HepG2 (cell line): ENCODE results near the gene SHC1. TPM values are rescaled to one million over a fixed set of nuclear protein-coding genes. Genes with fewer than 3 reads are reported as not detected.

Experiments
- HMG20B ChIP-seq: conservative IDR thresholded peaks from 2 replicates; pipeline ENCODE4 v1.6.1; 2016; ENCODE audit warnings: missing genetic modification reagents, missing compliant biosample characterization
- MYNN ChIP-seq: sonication (generic); formaldehyde crosslinking; IDR thresholded peaks from 2 replicates; pipeline ENCODE4 v1.4.0; 2020; ENCODE audit warnings: mild to moderate bottlenecking, low read depth, missing genetic modification reagents
- NCOR1 ChIP-seq: fragments of 200-600 bp; sonication (generic); IDR thresholded peaks from 2 replicates; pipeline ENCODE4 v1.7.0; 2017; ENCODE audit warnings: antibody characterized with exemption, low read length, borderline replicate concordance
- NONO ChIP-seq, 2 experiments: fragments of 450-650 bp in 1 of 2; sonication (generic) in 1 of 2; formaldehyde crosslinking in 1 of 2; IDR thresholded peaks in 1 of 2; conservative IDR thresholded peaks in 1 of 2; 2 replicates each; pipeline versions ENCODE4 v1.6.1 to v1.8.0; 2017 to 2022; ENCODE audit warnings: mild to moderate bottlenecking in 1 of 2, missing genetic modification reagents in 1 of 2, moderate library complexity in 1 of 2
- SCMH1 ChIP-seq: sonication (generic); formaldehyde crosslinking; IDR thresholded peaks from 2 replicates; pipeline ENCODE4 v1.9.0; 2021; ENCODE audit warnings: missing genetic modification reagents, mild to moderate bottlenecking, borderline replicate concordance
- SNRNP70 ChIP-seq: fragments of 200-400 bp; formaldehyde crosslinking; IDR thresholded peaks from 2 replicates; pipeline ENCODE4 v1.6.1; 2017; ENCODE audit warnings: mild to moderate bottlenecking, low read depth, low read length, moderate library complexity
- SOX6 ChIP-seq, 2 experiments: fragments of 450-650 bp in 1 of 2; sonication (generic) in 1 of 2; formaldehyde crosslinking in 1 of 2; IDR thresholded peaks; 2 replicates each; pipeline versions ENCODE4 v1.4.0 to v1.6.1; 2017 to 2020; ENCODE audit warnings: antibody characterized with exemption in 1 of 2, mild to moderate bottlenecking in 1 of 2, missing genetic modification reagents in 1 of 2
- STAG1 ChIP-seq: sonication (generic); formaldehyde crosslinking; IDR thresholded peaks from 2 replicates; pipeline ENCODE4 v1.4.0; 2020; ENCODE audit warnings: missing genetic modification reagents
- THYN1 ChIP-seq: sonication (generic); formaldehyde crosslinking; IDR thresholded peaks from 2 replicates; pipeline ENCODE4 v1.8.1; 2023; ENCODE audit warnings: low read depth, mild to moderate bottlenecking, moderate library complexity, missing genetic modification reagents, borderline replicate concordance
- ZBTB21 ChIP-seq: sonication (generic); formaldehyde crosslinking; IDR thresholded peaks from 2 replicates; pipeline ENCODE4 v1.4.0; 2020; ENCODE audit warnings: missing genetic modification reagents
- ZMYM2 ChIP-seq: sonication (generic); formaldehyde crosslinking; IDR thresholded peaks from 2 replicates; pipeline ENCODE4 v1.8.0; 2022; ENCODE audit warnings: mild to moderate bottlenecking, missing genetic modification reagents
- ZNF260 ChIP-seq: sonication (generic); formaldehyde crosslinking; IDR thresholded peaks from 2 replicates; pipeline ENCODE4 v1.4.0; 2020; ENCODE audit warnings: missing genetic modification reagents, low read depth, mild to moderate bottlenecking, borderline replicate concordance
- ZNF333 ChIP-seq: sonication (generic); formaldehyde crosslinking; IDR thresholded peaks from 2 replicates; pipeline ENCODE4 v1.4.0; 2020; ENCODE audit warnings: mild to moderate bottlenecking, missing genetic modification reagents, borderline replicate concordance
- ZNF33A ChIP-seq: sonication (generic); formaldehyde crosslinking; IDR thresholded peaks from 2 replicates; pipeline ENCODE4 v1.5.1; 2020; ENCODE audit warnings: missing genetic modification reagents, mild to moderate bottlenecking, moderate library complexity, borderline replicate concordance
- ZNF629 ChIP-seq: sonication (generic); formaldehyde crosslinking; conservative IDR thresholded peaks from 2 replicates; pipeline ENCODE4 v1.5.0; 2020; ENCODE audit warnings: missing genetic modification reagents
- ZNF678 ChIP-seq: sonication (generic); formaldehyde crosslinking; IDR thresholded peaks from 2 replicates; pipeline ENCODE4 v1.4.0; 2020; ENCODE audit warnings: mild to moderate bottlenecking, missing genetic modification reagents
- ZNF879 ChIP-seq: sonication (generic); formaldehyde crosslinking; IDR thresholded peaks from 2 replicates; pipeline ENCODE4 v1.8.1; 2023; ENCODE audit warnings: missing genetic modification reagents
- ZZZ3 ChIP-seq: sonication (generic); formaldehyde crosslinking; IDR thresholded peaks from 2 replicates; pipeline ENCODE4 v1.4.0; 2020; ENCODE audit warnings: missing genetic modification reagents, mild to moderate bottlenecking, borderline replicate concordance
- polyA plus RNA-seq, 8 experiments: library from polyadenylated mRNA; depleted of rRNA in 3 of 8; stranded (reverse) in 7 of 8; unstranded in 1 of 8; fragments of >200 nt; fragmentation: Illumina TruSeq in 4 of 8; extraction: Trizol in 4 of 8; gene quantifications; 2 replicates each; pipeline versions ENCODE4 v1.2.1 to v1.2.3, GENCODE V29; 2011 to 2016; ENCODE audit warnings: low read depth in 4 of 8, missing spikeins in 1 of 8, mixed read lengths in 1 of 8; ENCODE audit not compliant: insufficient read depth in 1 of 8
- total RNA-seq, 5 experiments: library from RNA; depleted of rRNA; stranded (reverse); fragments of >200 nt; fragmentation: Illumina TruSeq; extraction: Trizol; gene quantifications; 2 replicates each; pipeline ENCODE4 v1.2.3, GENCODE V29; 2016; ENCODE audit warnings: low read depth in 1 of 5
- TF ChIP-seq, protein P1 (sequence below): sonication (generic); formaldehyde crosslinking; IDR thresholded peaks from 2 replicates; pipeline ENCODE4 v1.4.0; 2020; ENCODE audit warnings: missing genetic modification reagents, borderline replicate concordance
- TF ChIP-seq, protein P2 (sequence below): IDR thresholded peaks from 2 replicates; pipeline ENCODE4 v1.6.1; 2016; ENCODE audit warnings: missing compliant biosample characterization, missing genetic modification reagents, borderline replicate concordance
- TF ChIP-seq, protein P3 (sequence below): sonication (generic); formaldehyde crosslinking; IDR thresholded peaks from 2 replicates; pipeline ENCODE4 v1.4.0; 2020; ENCODE audit warnings: missing genetic modification reagents
- TF ChIP-seq, protein P4 (sequence below): sonication (generic); formaldehyde crosslinking; IDR thresholded peaks from 2 replicates; pipeline ENCODE4 v1.4.0; 2020; ENCODE audit warnings: missing genetic modification reagents

Gene SHC1
- total and polyA plus RNA-seq, 2 of the 13 experiments (the other 11 are each of a cell fraction or from before 2014, with no cell fraction given), result 52.0 to 137 TPM

DNA sequence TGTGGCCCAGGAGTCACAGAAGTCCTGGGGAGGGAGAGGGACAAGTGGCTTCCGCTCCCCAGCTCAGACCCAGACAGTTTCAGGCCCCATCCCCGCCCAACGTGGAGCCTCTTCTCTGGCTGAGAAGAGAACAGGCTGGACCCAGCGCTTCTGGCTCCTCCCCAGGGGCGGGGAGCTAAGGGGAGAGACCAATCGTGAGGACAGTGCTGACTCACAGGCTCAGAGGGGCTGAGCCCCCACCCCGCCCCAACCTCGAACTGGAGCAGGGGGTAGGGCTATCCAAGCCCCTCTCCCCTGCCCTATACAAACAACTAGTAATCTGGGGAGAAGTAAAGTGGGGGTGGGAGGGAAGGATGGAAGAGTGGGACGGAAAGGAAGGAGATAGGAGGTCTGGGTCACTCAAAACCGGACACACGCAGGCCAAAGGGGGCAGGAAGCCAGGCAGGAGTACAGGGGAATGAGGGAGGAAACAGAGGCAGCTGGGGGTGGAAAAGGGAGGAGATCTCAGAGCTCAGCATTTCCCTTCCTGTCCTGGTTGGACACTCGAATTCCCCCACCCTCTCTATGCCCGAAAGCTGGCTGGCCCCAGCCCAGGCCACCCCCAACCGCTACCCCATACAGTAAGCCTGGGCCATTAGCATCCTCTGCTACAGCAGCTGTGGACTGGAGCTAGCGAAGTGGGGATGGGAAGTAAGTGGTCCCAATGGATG is at the start of gene SHC1 (continued):
- TF ChIP-seq STAG1 (CRISPR knock-in tag), result no peak
- TF ChIP-seq NONO (IDR thresholded peaks at IDR 0.05), result no peak
- TF ChIP-seq NONO (CRISPR knock-in tag; conservative IDR thresholded peaks at IDR 0.05), result no peak; the same call in 1 of the 2 replicates
- TF ChIP-seq MYNN (CRISPR knock-in tag), result no peak
- TF ChIP-seq, protein P1, sequence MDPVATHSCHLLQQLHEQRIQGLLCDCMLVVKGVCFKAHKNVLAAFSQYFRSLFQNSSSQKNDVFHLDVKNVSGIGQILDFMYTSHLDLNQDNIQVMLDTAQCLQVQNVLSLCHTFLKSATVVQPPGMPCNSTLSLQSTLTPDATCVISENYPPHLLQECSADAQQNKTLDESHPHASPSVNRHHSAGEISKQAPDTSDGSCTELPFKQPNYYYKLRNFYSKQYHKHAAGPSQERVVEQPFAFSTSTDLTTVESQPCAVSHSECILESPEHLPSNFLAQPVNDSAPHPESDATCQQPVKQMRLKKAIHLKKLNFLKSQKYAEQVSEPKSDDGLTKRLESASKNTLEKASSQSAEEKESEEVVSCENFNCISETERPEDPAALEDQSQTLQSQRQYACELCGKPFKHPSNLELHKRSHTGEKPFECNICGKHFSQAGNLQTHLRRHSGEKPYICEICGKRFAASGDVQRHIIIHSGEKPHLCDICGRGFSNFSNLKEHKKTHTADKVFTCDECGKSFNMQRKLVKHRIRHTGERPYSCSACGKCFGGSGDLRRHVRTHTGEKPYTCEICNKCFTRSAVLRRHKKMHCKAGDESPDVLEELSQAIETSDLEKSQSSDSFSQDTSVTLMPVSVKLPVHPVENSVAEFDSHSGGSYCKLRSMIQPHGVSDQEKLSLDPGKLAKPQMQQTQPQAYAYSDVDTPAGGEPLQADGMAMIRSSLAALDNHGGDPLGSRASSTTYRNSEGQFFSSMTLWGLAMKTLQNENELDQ (CRISPR knock-in tag), result no peak
- TF ChIP-seq ZNF333, result no peak
- TF ChIP-seq ZMYM2 (CRISPR knock-in tag), result no peak
- no peak for TF ChIP-seq ZNF260 (CRISPR knock-in tag)
- no peak for TF ChIP-seq ZNF879 (CRISPR knock-in tag)
- no peak for TF ChIP-seq ZNF33A (CRISPR knock-in tag)
- no peak for TF ChIP-seq SCMH1
- TF ChIP-seq, protein P2, sequence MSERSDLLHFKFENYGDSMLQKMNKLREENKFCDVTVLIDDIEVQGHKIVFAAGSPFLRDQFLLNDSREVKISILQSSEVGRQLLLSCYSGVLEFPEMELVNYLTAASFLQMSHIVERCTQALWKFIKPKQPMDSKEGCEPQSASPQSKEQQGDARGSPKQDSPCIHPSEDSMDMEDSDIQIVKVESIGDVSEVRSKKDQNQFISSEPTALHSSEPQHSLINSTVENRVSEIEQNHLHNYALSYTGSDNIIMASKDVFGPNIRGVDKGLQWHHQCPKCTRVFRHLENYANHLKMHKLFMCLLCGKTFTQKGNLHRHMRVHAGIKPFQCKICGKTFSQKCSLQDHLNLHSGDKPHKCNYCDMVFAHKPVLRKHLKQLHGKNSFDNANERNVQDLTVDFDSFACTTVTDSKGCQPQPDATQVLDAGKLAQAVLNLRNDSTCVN, result no peak
- TF ChIP-seq SOX6 (IDR thresholded peaks at IDR 0.05), result no peak
- no peak for TF ChIP-seq SOX6 (CRISPR knock-in tag; IDR thresholded peaks at IDR 0.05)
- TF ChIP-seq ZNF678, result no peak
- no peak for TF ChIP-seq SNRNP70
- TF ChIP-seq ZNF629, result no peak
- no peak for TF ChIP-seq NCOR1
- TF ChIP-seq ZBTB21 (CRISPR knock-in tag), result no peak
- TF ChIP-seq, protein P3, sequence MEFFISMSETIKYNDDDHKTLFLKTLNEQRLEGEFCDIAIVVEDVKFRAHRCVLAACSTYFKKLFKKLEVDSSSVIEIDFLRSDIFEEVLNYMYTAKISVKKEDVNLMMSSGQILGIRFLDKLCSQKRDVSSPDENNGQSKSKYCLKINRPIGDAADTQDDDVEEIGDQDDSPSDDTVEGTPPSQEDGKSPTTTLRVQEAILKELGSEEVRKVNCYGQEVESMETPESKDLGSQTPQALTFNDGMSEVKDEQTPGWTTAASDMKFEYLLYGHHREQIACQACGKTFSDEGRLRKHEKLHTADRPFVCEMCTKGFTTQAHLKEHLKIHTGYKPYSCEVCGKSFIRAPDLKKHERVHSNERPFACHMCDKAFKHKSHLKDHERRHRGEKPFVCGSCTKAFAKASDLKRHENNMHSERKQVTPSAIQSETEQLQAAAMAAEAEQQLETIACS (CRISPR knock-in tag), result no peak
- no peak for TF ChIP-seq THYN1
- no peak for TF ChIP-seq ZZZ3
- TF ChIP-seq HMG20B (CRISPR knock-in tag), result no peak
- TF ChIP-seq, protein P4, sequence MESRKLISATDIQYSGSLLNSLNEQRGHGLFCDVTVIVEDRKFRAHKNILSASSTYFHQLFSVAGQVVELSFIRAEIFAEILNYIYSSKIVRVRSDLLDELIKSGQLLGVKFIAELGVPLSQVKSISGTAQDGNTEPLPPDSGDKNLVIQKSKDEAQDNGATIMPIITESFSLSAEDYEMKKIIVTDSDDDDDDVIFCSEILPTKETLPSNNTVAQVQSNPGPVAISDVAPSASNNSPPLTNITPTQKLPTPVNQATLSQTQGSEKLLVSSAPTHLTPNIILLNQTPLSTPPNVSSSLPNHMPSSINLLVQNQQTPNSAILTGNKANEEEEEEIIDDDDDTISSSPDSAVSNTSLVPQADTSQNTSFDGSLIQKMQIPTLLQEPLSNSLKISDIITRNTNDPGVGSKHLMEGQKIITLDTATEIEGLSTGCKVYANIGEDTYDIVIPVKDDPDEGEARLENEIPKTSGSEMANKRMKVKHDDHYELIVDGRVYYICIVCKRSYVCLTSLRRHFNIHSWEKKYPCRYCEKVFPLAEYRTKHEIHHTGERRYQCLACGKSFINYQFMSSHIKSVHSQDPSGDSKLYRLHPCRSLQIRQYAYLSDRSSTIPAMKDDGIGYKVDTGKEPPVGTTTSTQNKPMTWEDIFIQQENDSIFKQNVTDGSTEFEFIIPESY (CRISPR knock-in tag), result no peak
